CD4-positive, CD25-positive, alpha-beta regulatory T cell (primary cell): ENCODE data around the gene ABI3BP. TPM values are rescaled to one million over a fixed set of nuclear protein-coding genes. Genes with fewer than 3 reads are reported as not detected.

Experiments used
- ATAC-seq, 2 donors: fragments of 150-1000 bp; cut with Tn5 transposase; one replicate each; pipeline ENCODE4 v1.10.0; 2021; ENCODE audit warnings: low read depth in 2 of 2, moderate number of reproducible peaks in 2 of 2, moderate library complexity in 1 of 2
- DNase-seq, 3 donors: peaks; one replicate each; pipeline versions ENCODE4 v3.0.0 to v3.0.0-alpha.2; 2012 to 2022; ENCODE audit warnings: mixed read lengths in 1 of 3
- H3K27ac ChIP-seq: one replicate; pipeline ENCODE4 v1.7.0; 2013; ENCODE audit warnings: mild to moderate bottlenecking, low read length; ENCODE audit not compliant: insufficient read depth, poor library complexity, severe bottlenecking
- H3K27me3 ChIP-seq: one replicate; pipeline ENCODE4 v1.7.0; 2013; ENCODE audit warnings: low read length; ENCODE audit not compliant: control insufficient read depth, insufficient read depth
- H3K36me3 ChIP-seq: one replicate; pipeline ENCODE4 v1.7.0; 2013; ENCODE audit warnings: mild to moderate bottlenecking, low read length, moderate library complexity; ENCODE audit not compliant: control insufficient read depth, insufficient read depth
- H3K4me1 ChIP-seq: 2 replicates; pipeline ENCODE4 v1.7.0; 2013; ENCODE audit warnings: mild to moderate bottlenecking, low read length; ENCODE audit not compliant: insufficient read depth, control insufficient read depth, poor library complexity, severe bottlenecking
- H3K4me3 ChIP-seq: one replicate; pipeline ENCODE4 v1.7.0; 2013; ENCODE audit warnings: low read depth, mild to moderate bottlenecking, low read length, moderate library complexity
- H3K9me3 ChIP-seq, 2 experiments: 1 replicate in 1 of 2; 2 replicates in 1 of 2; pipeline ENCODE4 v1.7.0; 2013; ENCODE audit warnings: low read length in 2 of 2, mild to moderate bottlenecking in 1 of 2, moderate library complexity in 1 of 2; ENCODE audit not compliant: control insufficient read depth in 2 of 2
- H3K27ac Mint-ChIP-seq, 3 donors: one replicate each; pipeline ENCODE4 v1.8.0; 2020 to 2022; ENCODE audit warnings: mild to moderate bottlenecking in 3 of 3, mixed read lengths in 3 of 3, moderate library complexity in 2 of 3
- H3K27me3 Mint-ChIP-seq: one replicate; pipeline ENCODE4 v1.8.0; 2022; ENCODE audit warnings: mild to moderate bottlenecking, mixed read lengths
- H3K36me3 Mint-ChIP-seq: one replicate; pipeline ENCODE4 v1.8.0; 2020; ENCODE audit warnings: mixed read lengths
- H3K4me1 Mint-ChIP-seq, 4 donors: one replicate each; pipeline ENCODE4 v1.8.0; 2020 to 2022; ENCODE audit warnings: mixed read lengths in 4 of 4, mild to moderate bottlenecking in 1 of 4
- H3K4me3 Mint-ChIP-seq, 4 donors: one replicate each; pipeline ENCODE4 v1.8.0; 2020 to 2022; ENCODE audit warnings: mild to moderate bottlenecking in 4 of 4, mixed read lengths in 4 of 4, moderate library complexity in 3 of 4
- H3K9me3 Mint-ChIP-seq, 7 donors: one replicate each; pipeline ENCODE4 v1.8.0; 2020 to 2022; ENCODE audit warnings: mixed read lengths in 7 of 7, mild to moderate bottlenecking in 3 of 7, moderate library complexity in 2 of 7
- polyA plus RNA-seq, 4 donors: library from polyadenylated mRNA; unstranded; fragments of 300-500 nt; fragmentation: Illumina TruSeq; gene quantifications; one replicate each; pipeline ENCODE4 v1.2.3, GENCODE V29; 2021
- total RNA-seq: library from RNA; stranded (reverse); gene quantifications from one replicate; pipeline ENCODE4 v1.2.3, GENCODE V29; 2022

ABI3BP gene
- total and polyA plus RNA-seq, 5 donors from 2014 or later = 0.05 to 0.07 TPM; not detected in 3

- Mint-ChIP-seq H3K4me1 (peaks cover 0 to 17% (median 13%) of the 10 kb centered on the region in 4 donors), H3K27me3 (no peaks in the 10 kb centered on the region), H3K36me3 (peaks cover 44% of the 10 kb centered on the region), H3K4me3 (no peak overlapping the region), H3K9me3 (no peaks in the 10 kb centered on the region), H3K27ac (no peak overlapping the region)
- no peaks in the 10 kb centered on the region for H3K4me1 ChIP-seq
- no peak overlapping the region for H3K4me3 ChIP-seq
- H3K36me3 ChIP-seq = peaks cover 92% of the 10 kb centered on the region
- no peaks in the 10 kb centered on the region for H3K9me3 ChIP-seq
- DNase-seq = peak in 2 of 3 donors; percentile 4 to 24
- no peak overlapping the region for H3K27ac ChIP-seq
- no peaks in the 10 kb centered on the region for H3K27me3 ChIP-seq
- ATAC-seq = no peak
These were observed 255.9 kb downstream of the ABI3BP start for GRCh38 chr3:100737334-100737733.

- no peaks in the 10 kb centered on the region for H3K27me3 ChIP-seq
- Mint-ChIP-seq H3K4me1 (peaks cover 4 to 26% (median 15%) of the 10 kb centered on the region in 4 donors), H3K27me3 (no peaks in the 10 kb centered on the region), H3K9me3 (no peaks in the 10 kb centered on the region), H3K36me3 (peaks cover 43% of the 10 kb centered on the region), H3K27ac (no peak overlapping the region), H3K4me3 (no peak overlapping the region)
- ATAC-seq (no peak), DNase-seq (no peak)
- no peaks in the 10 kb centered on the region for H3K9me3 ChIP-seq
- no peak overlapping the region for H3K4me3 ChIP-seq
- no peaks in the 10 kb centered on the region for H3K4me1 ChIP-seq
- H3K36me3 ChIP-seq = peaks cover 92% of the 10 kb centered on the region
- H3K27ac ChIP-seq = no peak overlapping the region
These were observed 260.8 kb downstream of the ABI3BP start for GRCh38 chr3:100732435-100732834.

- Histone ChIP-seq H3K27ac (no peak overlapping the region), H3K4me3 (no peak overlapping the region), H3K4me1 (no peaks in the 10 kb centered on the region), H3K9me3 (no peaks in the 10 kb centered on the region), H3K36me3 (peaks cover 80% of the 10 kb centered on the region), H3K27me3 (no peaks in the 10 kb centered on the region)
- no peaks in the 10 kb centered on the region for H3K27me3 Mint-ChIP-seq
- H3K9me3 Mint-ChIP-seq = no peaks in the 10 kb centered on the region
- H3K4me1 Mint-ChIP-seq = peaks cover 20 to 40% (median 24%) of the 10 kb centered on the region in 4 donors
- DNase-seq = no peak
- peaks cover 46% of the 10 kb centered on the region for H3K36me3 Mint-ChIP-seq
- peak overlapping the region in 1 of 3 donors; percentile 9 for H3K27ac Mint-ChIP-seq
- ATAC-seq = no peak
- H3K4me3 Mint-ChIP-seq = no peak overlapping the region
These were observed 262.7 kb downstream of the ABI3BP start for GRCh38 chr3:100730524-100730923.

GRCh38 chr3:100726706-100727105 is 266.5 kb downstream of the ABI3BP start:
- no peak overlapping the region for H3K4me3 Mint-ChIP-seq

GRCh38 chr3:100725935-100726513 is 267.2 kb downstream of the ABI3BP start:
- H3K4me1 Mint-ChIP-seq = peaks cover 16 to 26% (median 23%) of the 10 kb centered on the region in 4 donors
- H3K27me3 Mint-ChIP-seq = no peaks in the 10 kb centered on the region
- no peaks in the 10 kb centered on the region for H3K4me1 ChIP-seq
- DNase-seq = no peak
- H3K4me3 Mint-ChIP-seq = no peak overlapping the region
- no peaks in the 10 kb centered on the region for H3K9me3 ChIP-seq
- no peak for ATAC-seq
- H3K4me3 ChIP-seq = no peak overlapping the region
- peaks cover 70% of the 10 kb centered on the region for H3K36me3 ChIP-seq
- no peaks in the 10 kb centered on the region for H3K27me3 ChIP-seq
- H3K27ac Mint-ChIP-seq = peak overlapping the region in 2 of 3 donors; percentile 34 to 50
- no peaks in the 10 kb centered on the region for H3K9me3 Mint-ChIP-seq
- H3K27ac ChIP-seq = no peak overlapping the region
- H3K36me3 Mint-ChIP-seq = peaks cover 47% of the 10 kb centered on the region

More at GRCh38 chr3:100726706-100727105, 266.5 kb downstream of the ABI3BP start:
- no peaks in the 10 kb centered on the region for H3K9me3 Mint-ChIP-seq
- H3K27me3 Mint-ChIP-seq = no peaks in the 10 kb centered on the region
- DNase-seq (no peak), ATAC-seq (no peak)
- H3K27ac ChIP-seq = no peak overlapping the region
- H3K27ac Mint-ChIP-seq = peak overlapping the region; percentile 0 to 57 (median 21)
- no peaks in the 10 kb centered on the region for H3K27me3 ChIP-seq
- peaks cover 41% of the 10 kb centered on the region for H3K36me3 Mint-ChIP-seq
- no peak overlapping the region for H3K4me3 ChIP-seq
- H3K9me3 ChIP-seq = no peaks in the 10 kb centered on the region
- peaks cover 16 to 26% (median 23%) of the 10 kb centered on the region in 4 donors for H3K4me1 Mint-ChIP-seq
- peaks cover 70% of the 10 kb centered on the region for H3K36me3 ChIP-seq
- no peaks in the 10 kb centered on the region for H3K4me1 ChIP-seq

- Mint-ChIP-seq H3K27ac (no peak overlapping the region), H3K36me3 (peaks cover 37% of the 10 kb centered on the region), H3K4me1 (peaks cover 29 to 40% (median 35%) of the 10 kb centered on the region in 4 donors), H3K9me3 (no peaks in the 10 kb centered on the region), H3K27me3 (no peaks in the 10 kb centered on the region), H3K4me3 (no peak overlapping the region)
- no peak overlapping the region for H3K27ac ChIP-seq
- no peaks in the 10 kb centered on the region for H3K9me3 ChIP-seq
- no peak for ATAC-seq
- H3K4me3 ChIP-seq = no peak overlapping the region
- no peaks in the 10 kb centered on the region for H3K27me3 ChIP-seq
- peaks cover 4% of the 10 kb centered on the region for H3K4me1 ChIP-seq
- peaks cover 65% of the 10 kb centered on the region for H3K36me3 ChIP-seq
- DNase-seq = no peak
These were observed 272.8 kb downstream of the ABI3BP start for GRCh38 chr3:100720426-100720825.

- Histone ChIP-seq H3K27me3 (no peaks in the 10 kb centered on the region), H3K27ac (no peak overlapping the region), H3K36me3 (peaks cover 63% of the 10 kb centered on the region), H3K4me3 (no peak overlapping the region), H3K4me1 (peaks cover 4% of the 10 kb centered on the region), H3K9me3 (no peaks in the 10 kb centered on the region)
- DNase-seq (no peak), ATAC-seq (no peak)
- Mint-ChIP-seq H3K9me3 (peaks cover 0 to 1% (median 0%) of the 10 kb centered on the region in 7 donors), H3K36me3 (peaks cover 44% of the 10 kb centered on the region), H3K4me3 (no peak overlapping the region), H3K27me3 (no peaks in the 10 kb centered on the region), H3K27ac (peak overlapping the region in 2 of 3 donors; percentile 11 to 80), H3K4me1 (peaks cover 36 to 49% (median 44%) of the 10 kb centered on the region in 4 donors)
These were observed 274.1 kb downstream of the ABI3BP start for GRCh38 chr3:100719136-100719535.
